Erythroblast (primary cell): ENCODE results near the gene PTPRU.

Source experiments
- GATA1 ChIP-seq: IDR thresholded peaks from 2 replicates; pipeline ENCODE4 v1.6.1; 2011; ENCODE audit warnings: low read depth, mild to moderate bottlenecking, control low read depth, low read length, moderate library complexity
- POLR2A ChIP-seq: IDR thresholded peaks from 2 replicates; pipeline ENCODE4 v1.6.1; 2011; ENCODE audit warnings: mild to moderate bottlenecking, low read length

- no peak for TF ChIP-seq POLR2A
- TF ChIP-seq GATA1: no peak
These were observed 82.4 kb downstream of the PTPRU start for GRCh38 chr1:29318724-29319123.
